Glomerular endothelial cell (primary cell): ENCODE results near the gene GOLIM4. TPM values are rescaled to one million over a fixed set of nuclear protein-coding genes. Genes with fewer than 3 reads are reported as not detected.

Experiments
- DNase-seq: peaks from one replicate; pipeline ENCODE4 v3.0.0-alpha.2; 2011; ENCODE audit warnings: low read depth, low spot score; ENCODE audit errors: extremely low read depth
- total RNA-seq: library from RNA; depleted of rRNA; stranded (reverse); fragments of >200 nt; gene quantifications from 2 replicates; pipeline ENCODE4 v1.2.3, GENCODE V29; 2015

Gene GOLIM4
- total RNA-seq, 1 donor from 2014 or later, result 66.9 TPM

GRCh38 chr3:168001244-168001643, 94.5 kb downstream of the GOLIM4 start:
- DNase-seq, result no peak

GRCh38 chr3:167998253-167998652, 97.5 kb downstream of the GOLIM4 start:
- DNase-seq, result no peak

GRCh38 chr3:167996514-167996913, 99.2 kb downstream of the GOLIM4 start:
- DNase-seq, result no peak

- DNase-seq, result no peak
Observed at GRCh38 chr3:167992381-167992780, 103.3 kb downstream of the GOLIM4 start.

- no peak for DNase-seq
Observed at GRCh38 chr3:167991213-167991612, 104.5 kb downstream of the GOLIM4 start.

GRCh38 chr3:167989999-167990398, 105.7 kb downstream of the GOLIM4 start:
- no peak for DNase-seq

GRCh38 chr3:167989066-167989465, 106.7 kb downstream of the GOLIM4 start:
- DNase-seq, result no peak

- no peak for DNase-seq
Observed at GRCh38 chr3:167983583-167983982, 112.1 kb downstream of the GOLIM4 start.

- no peak for DNase-seq
Observed at GRCh38 chr3:167978486-167978885, 117.2 kb downstream of the GOLIM4 start.

GRCh38 chr3:167978071-167978470, 117.7 kb downstream of the GOLIM4 start:
- no peak for DNase-seq

- DNase-seq, result no peak
Observed at GRCh38 chr3:167976516-167977361, 119.0 kb downstream of the GOLIM4 start.

GRCh38 chr3:167973901-167974300, 121.8 kb downstream of the GOLIM4 start:
- no peak for DNase-seq

- DNase-seq, result no peak
Observed at GRCh38 chr3:167973046-167973445, 122.7 kb downstream of the GOLIM4 start.

GRCh38 chr3:167972502-167972901, 123.2 kb downstream of the GOLIM4 start:
- DNase-seq, result no peak

GRCh38 chr3:167969548-167969947, 126.2 kb downstream of the GOLIM4 start:
- DNase-seq, result no peak

GRCh38 chr3:167967257-167968036, 128.3 kb downstream of the GOLIM4 start:
- no peak for DNase-seq
